Measurements from ENCODE around the gene FAM156A. TPM values are rescaled to one million over a fixed set of nuclear protein-coding genes. Genes with fewer than 3 reads are reported as not detected.

The FAM156A gene
- polyA plus RNA-seq, 1 donor from 2014 or later = 66.6 TPM

DNA sequence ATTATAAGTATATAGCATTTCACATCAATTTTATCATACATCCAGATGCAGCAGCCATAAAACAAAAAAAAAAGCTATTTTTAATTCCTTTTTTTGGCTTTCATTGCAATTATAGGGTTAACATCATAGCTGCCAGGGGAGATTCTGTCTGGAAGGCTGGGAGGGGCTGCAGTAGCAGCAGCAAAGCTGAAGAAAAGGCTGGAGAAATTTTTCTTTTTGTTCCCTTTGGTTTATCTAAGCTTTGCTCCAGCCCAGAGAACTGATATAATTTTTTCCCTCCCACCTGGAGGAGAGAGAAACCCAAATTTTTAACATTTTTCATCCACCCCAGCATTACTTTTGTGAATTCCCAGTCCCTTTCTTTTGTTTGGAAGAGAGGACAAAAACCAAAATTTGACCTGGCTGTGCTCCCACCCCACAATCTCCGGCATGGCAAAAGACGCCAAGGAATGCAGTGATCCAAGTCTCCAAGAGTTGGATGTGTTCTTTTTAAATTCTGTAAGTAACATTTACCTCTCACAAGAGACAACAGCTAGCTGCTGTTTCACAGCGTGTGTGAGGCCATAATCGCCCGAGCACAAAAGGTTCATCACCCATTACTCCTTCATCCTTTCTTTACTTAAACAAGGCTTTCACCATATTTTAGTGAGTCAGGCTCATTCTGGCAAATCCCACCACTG is 25.1 kb upstream of the FAM156A start:
- Histone ChIP-seq H3F3A (ENCODE audit: insufficient read depth, low read length, poor library complexity, severe bottlenecking) (no peaks in the 10 kb centered on the region), H3K27me3 (ENCODE audit: insufficient read depth, low read depth, low read length) (no peaks in the 10 kb centered on the region), H3K9me2 (ENCODE audit: insufficient read depth, low read length) (no peaks in the 10 kb centered on the region), H3K4me3 (ENCODE audit: low read length) (peak overlapping the region; percentile 63), H3K9me3 (ENCODE audit: low read length) (no peaks in the 10 kb centered on the region), H3K4me2 (ENCODE audit: low read length) (peak overlapping the region; percentile 82), H2AFZ (ENCODE audit: low read depth, low read length) (peak overlapping the region; percentile 73), H3K9ac (ENCODE audit: low read length) (peak overlapping the region; percentile 79), H4K20me1 (ENCODE audit: insufficient read depth) (no peaks in the 10 kb centered on the region), H3K27ac (ENCODE audit: low read length) (peak overlapping the region; percentile 93), H3K79me2 (replicated peaks; ENCODE audit: insufficient read depth, low read length) (no peaks in the 10 kb centered on the region), H3K36me3 (ENCODE audit: insufficient read depth, low read length) (no peaks in the 10 kb centered on the region)
- TF ChIP-seq RAD21 (conservative IDR thresholded peaks at IDR 0.05) = no peak
- peak; percentile 9 for TF ChIP-seq MXI1 (conservative IDR thresholded peaks at IDR 0.05; ENCODE audit: poor library complexity, severe bottlenecking)

DNA sequence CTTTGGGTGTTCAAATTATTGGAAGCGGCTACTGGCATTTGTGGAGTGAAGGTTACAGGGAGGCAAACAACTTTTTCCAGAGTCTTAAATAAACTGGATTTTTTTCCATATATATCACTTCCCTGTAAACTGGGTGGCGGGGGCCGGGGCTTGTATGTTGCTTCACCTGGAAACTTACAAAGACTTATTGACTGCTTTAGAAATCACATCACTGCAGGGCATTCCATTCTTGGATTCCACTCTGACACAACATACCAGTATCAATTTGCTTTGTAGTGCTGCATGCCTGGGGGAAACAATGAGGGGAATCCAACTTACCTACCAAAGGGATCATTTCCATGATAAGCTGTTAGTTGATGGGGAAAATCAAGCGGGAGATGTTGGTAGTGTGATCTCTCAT is 21.7 kb upstream of the FAM156A start:
- H3K36me3 ChIP-seq (ENCODE audit: insufficient read depth, low read length) = no peaks in the 10 kb centered on the region
- H3K79me2 ChIP-seq (replicated peaks; ENCODE audit: insufficient read depth, low read length) = no peaks in the 10 kb centered on the region
- H3K4me3 ChIP-seq (ENCODE audit: low read length) = no peak overlapping the region
- TF ChIP-seq RAD21 (conservative IDR thresholded peaks at IDR 0.05) (no peak), MXI1 (conservative IDR thresholded peaks at IDR 0.05; ENCODE audit: poor library complexity, severe bottlenecking) (no peak), POLR2AphosphoS5 (IDR thresholded peaks at IDR 0.05) (no peak), TAF1 (IDR thresholded peaks at IDR 0.05; ENCODE audit: low read depth) (no peak), EZH2 (IDR thresholded peaks at IDR 0.05; ENCODE audit: borderline replicate concordance, insufficient read depth, low read length, poor library complexity, severe bottlenecking) (no peak), SMC3 (conservative IDR thresholded peaks at IDR 0.05; ENCODE audit: poor library complexity) (no peak), EP300 (conservative IDR thresholded peaks at IDR 0.05; ENCODE audit: poor library complexity, severe bottlenecking) (no peak)
- TF ChIP-seq, protein P1, sequence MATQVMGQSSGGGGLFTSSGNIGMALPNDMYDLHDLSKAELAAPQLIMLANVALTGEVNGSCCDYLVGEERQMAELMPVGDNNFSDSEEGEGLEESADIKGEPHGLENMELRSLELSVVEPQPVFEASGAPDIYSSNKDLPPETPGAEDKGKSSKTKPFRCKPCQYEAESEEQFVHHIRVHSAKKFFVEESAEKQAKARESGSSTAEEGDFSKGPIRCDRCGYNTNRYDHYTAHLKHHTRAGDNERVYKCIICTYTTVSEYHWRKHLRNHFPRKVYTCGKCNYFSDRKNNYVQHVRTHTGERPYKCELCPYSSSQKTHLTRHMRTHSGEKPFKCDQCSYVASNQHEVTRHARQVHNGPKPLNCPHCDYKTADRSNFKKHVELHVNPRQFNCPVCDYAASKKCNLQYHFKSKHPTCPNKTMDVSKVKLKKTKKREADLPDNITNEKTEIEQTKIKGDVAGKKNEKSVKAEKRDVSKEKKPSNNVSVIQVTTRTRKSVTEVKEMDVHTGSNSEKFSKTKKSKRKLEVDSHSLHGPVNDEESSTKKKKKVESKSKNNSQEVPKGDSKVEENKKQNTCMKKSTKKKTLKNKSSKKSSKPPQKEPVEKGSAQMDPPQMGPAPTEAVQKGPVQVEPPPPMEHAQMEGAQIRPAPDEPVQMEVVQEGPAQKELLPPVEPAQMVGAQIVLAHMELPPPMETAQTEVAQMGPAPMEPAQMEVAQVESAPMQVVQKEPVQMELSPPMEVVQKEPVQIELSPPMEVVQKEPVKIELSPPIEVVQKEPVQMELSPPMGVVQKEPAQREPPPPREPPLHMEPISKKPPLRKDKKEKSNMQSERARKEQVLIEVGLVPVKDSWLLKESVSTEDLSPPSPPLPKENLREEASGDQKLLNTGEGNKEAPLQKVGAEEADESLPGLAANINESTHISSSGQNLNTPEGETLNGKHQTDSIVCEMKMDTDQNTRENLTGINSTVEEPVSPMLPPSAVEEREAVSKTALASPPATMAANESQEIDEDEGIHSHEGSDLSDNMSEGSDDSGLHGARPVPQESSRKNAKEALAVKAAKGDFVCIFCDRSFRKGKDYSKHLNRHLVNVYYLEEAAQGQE (IDR thresholded peaks at IDR 0.05; ENCODE audit: borderline replicate concordance) = no peak
- TF ChIP-seq, protein P2, sequence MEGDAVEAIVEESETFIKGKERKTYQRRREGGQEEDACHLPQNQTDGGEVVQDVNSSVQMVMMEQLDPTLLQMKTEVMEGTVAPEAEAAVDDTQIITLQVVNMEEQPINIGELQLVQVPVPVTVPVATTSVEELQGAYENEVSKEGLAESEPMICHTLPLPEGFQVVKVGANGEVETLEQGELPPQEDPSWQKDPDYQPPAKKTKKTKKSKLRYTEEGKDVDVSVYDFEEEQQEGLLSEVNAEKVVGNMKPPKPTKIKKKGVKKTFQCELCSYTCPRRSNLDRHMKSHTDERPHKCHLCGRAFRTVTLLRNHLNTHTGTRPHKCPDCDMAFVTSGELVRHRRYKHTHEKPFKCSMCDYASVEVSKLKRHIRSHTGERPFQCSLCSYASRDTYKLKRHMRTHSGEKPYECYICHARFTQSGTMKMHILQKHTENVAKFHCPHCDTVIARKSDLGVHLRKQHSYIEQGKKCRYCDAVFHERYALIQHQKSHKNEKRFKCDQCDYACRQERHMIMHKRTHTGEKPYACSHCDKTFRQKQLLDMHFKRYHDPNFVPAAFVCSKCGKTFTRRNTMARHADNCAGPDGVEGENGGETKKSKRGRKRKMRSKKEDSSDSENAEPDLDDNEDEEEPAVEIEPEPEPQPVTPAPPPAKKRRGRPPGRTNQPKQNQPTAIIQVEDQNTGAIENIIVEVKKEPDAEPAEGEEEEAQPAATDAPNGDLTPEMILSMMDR (IDR thresholded peaks at IDR 0.05; ENCODE audit: poor library complexity, severe bottlenecking) = no peak
- no peak overlapping the region for H3K9ac ChIP-seq (ENCODE audit: low read length)
- H3K9me3 ChIP-seq (ENCODE audit: low read length) = no peaks in the 10 kb centered on the region
- H3K27ac ChIP-seq (ENCODE audit: low read length) = no peak overlapping the region
- H4K20me1 ChIP-seq (ENCODE audit: insufficient read depth) = no peaks in the 10 kb centered on the region
- H3F3A ChIP-seq (ENCODE audit: insufficient read depth, low read length, poor library complexity, severe bottlenecking) = no peaks in the 10 kb centered on the region
- H3K27me3 ChIP-seq (ENCODE audit: insufficient read depth, low read depth, low read length) = no peaks in the 10 kb centered on the region
- H3K4me2 ChIP-seq (ENCODE audit: low read length) = no peak overlapping the region
- no peaks in the 10 kb centered on the region for H3K9me2 ChIP-seq (ENCODE audit: insufficient read depth, low read length)
- no peak overlapping the region for H2AFZ ChIP-seq (ENCODE audit: low read depth, low read length)
